Stimulated activated CD4-positive, alpha-beta T cell treated with anti-CD3 and anti-CD28 coated beads, Interleukin-4, amount 100 ng/mL, for 24 hours (primary cell): ENCODE data around the gene NEURL4.
"Not testable (repeated sequence)": the region's sequence is repeated elsewhere in the genome, so short reads cannot be mapped to it uniquely, and the experiment has no call there.

Source experiments
- DNase-seq: peaks from one replicate; pipeline ENCODE4 v3.0.0-alpha.2; 2020

Gene NEURL4

GRCh38 chr17:7346761-7347614 lies 17.9 kb upstream of the NEURL4 start:
- DNase-seq: no peak

- DNase-seq: no peak
Observed at GRCh38 chr17:7343250-7343649, 14.1 kb upstream of the NEURL4 start.

DNA sequence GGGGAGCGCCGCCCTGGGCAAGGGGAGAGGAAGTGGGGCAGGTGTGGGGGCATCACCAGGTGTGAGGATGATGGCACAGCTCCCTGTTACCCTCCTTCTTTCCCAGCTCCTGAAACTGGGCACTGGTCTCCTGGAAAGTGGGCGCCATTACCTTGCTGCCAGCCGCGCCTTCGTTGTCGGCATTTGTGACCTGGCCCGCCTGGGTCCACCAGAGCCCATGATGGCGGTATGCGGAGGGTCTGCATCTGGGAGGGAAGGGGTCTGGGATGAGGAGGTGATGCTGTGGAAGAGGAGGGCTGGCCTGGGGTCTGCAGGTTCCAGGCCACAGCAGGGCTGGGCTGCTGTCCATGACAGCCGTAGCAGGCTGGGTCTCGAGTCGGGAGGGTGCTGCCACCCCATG lies 12.7 kb upstream of the NEURL4 start:
- DNase-seq: no peak

GRCh38 chr17:7340179-7340578 lies 11.0 kb upstream of the NEURL4 start:
- DNase-seq: no peak

DNA sequence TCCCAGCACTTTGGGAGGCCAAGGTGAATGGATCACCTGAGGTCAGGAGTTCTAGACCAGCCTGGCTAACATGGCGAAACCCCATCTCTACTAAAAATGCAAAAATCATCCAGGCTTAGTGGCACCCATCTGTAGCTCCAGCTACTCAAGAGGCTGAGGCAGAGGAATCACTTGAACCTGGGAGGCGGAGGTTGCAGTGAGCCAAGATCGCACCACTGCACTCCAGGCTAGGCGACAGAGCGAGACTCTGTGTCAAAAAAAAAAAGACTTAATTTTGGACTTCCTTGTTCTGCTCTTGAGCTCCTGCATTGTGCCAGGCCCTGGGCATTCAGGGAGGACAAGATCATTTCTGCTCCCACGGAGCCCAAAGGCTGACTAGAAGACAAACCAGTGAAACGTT lies 8.5 kb upstream of the NEURL4 start:
- not testable (repeated sequence) for DNase-seq

DNA sequence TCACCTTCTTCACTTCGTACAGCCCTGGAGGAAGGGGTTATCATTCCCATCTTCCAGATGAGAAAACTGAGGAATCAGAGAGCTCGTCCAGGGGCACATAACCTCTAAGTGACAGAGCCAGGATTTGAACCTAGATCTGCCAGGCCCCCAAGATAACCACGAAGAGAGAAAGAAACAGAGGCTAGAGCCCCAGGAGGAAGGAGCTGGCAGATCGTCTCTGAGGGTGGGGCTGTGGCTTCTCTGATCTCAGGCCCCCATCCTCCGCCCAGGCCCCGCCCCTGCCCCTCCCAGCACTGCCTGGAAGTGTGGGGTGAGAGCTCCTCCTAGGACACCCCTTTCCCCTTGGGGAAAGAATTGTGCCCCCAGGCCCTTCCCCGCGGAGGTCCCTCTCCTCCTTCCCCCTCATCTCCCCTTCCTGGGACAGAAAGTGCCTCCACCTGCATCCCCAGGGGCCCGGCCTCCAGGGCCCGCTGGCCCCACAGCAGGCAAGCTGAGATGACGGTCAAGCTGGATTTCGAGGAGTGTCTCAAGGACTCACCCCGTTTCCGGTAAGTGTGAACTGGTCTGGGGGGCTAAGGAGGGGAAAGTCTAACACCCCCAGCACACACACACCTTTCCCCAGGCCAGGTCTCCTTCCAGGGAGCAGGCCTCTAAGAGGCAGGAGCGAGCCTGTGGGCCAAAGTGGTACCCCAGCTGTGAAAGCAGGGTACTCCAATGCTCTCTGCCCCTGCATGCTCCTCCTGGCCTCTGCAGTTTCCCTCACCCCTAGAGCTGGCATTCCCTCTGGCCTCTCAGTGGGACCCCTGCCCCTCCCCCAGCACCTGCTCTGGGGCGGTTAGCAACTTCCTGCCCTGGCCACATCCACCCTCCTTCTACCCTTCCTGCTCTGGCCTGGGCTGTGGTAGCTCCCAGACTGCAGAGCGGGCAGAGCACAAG lies 7.4 kb upstream of the NEURL4 start, which contains the start of gene ACAP1:
ACAP1 (plus strand) TSS at position 290 of the 936 bp plus-strand sequence; CDS start at position 496, 206 bp downstream.
- peak; percentile 84 for DNase-seq

- not testable (repeated sequence) for DNase-seq
Observed at GRCh38 chr17:7335765-7336164, 6.6 kb upstream of the NEURL4 start.

GRCh38 chr17:7334938-7335538 lies 5.9 kb upstream of the NEURL4 start:
- no peak for DNase-seq

GRCh38 chr17:7332600-7333069 lies 3.5 kb upstream of the NEURL4 start:
- DNase-seq: not testable (repeated sequence)

GRCh38 chr17:7332111-7332510 lies 3.0 kb upstream of the NEURL4 start:
- no peak for DNase-seq

DNA sequence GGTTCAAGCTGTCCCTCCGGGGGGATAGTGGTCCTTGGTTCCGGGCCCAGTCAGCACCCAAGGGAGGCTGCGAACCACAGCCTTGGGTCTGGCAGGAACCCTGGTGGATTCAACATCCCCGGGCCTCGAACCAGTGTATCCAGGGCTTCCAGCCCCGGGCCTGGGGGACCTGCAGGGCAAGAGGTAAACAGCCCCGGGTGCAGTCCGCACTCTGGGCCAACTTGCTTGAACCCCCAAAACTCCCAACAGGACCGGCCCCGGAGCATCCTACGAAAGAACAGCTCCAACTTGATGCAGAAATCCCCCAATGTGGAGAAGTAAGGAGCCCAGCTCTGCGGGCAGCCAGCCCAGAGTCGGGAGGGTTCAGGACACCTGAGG lies 1.5 kb upstream of the NEURL4 start:
- DNase-seq: no peak

DNA sequence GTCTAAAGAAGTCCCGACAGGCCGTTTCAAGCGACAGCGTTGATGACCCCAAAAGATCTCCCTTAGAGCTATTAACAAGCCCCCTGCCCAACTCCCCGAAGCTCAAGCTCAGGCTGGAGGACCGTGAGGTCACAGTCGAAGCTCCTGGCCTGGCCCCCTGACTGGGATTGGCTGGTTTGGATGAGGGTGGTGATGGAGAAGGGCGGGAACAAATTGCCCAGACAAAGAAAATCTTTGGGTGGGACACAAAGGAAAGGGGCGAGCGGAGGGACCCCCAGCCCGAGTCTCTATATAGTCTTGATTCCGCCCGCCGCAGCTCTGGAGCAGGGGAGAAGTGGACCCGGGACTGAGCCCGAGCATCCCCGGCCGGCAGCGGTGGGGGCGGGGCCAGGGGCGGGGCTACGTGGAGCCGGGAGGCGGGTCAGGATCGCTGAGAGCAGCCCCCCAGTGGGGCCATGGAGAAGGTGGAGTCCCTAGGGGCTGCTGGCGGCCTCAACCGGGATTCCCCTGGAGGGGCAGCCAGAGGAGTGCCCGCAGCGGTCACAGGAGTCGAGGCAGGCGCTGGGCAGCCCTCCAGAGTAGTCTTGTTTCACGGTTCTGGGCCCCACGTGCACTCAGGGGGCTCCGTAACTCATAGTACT lies 982 bp upstream of the NEURL4 start:
- peak; percentile 84 for DNase-seq

GRCh38 chr17:7329374-7329996 lies 350 bp upstream of the NEURL4 start:
- DNase-seq: peak; percentile 96

DNA sequence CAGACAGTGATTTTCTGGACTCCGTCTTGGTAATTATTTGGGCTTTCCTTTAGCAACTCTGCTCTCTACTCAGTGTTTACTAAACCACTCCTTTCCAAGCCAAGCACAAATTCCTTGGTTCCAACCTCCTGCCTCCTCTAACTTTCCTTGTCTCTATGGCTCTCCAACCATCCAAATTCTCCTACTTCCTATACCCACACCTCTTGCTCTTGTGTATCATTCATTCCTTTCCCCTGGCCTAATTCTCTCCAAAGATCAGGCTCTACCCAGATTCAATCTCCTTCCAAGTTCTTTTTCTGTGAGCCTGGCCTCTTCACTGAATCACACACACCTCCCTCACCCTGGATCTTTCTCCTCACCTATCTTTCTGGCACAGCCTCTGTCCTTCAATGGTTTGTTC lies 1.1 kb downstream of the NEURL4 start:
- DNase-seq: no peak

DNA sequence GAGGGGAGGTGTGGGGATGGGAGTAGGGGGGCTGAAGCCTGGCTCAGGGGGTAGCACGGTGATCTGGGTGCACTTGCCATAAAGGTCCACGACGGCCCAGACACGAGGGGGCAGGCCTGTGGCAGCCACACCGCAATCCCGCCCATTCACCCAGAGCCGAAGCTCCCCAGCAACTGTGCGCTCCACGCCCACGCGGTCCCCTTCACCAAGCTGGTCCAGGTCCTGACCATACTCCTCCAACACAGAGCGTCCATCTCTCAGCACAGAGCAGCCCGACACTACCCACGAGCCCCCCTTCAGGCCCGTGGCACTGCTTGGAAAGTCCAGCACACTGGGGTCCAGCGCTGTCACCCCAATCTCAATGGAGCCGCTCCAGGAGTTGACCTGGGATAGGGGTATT lies 1.6 kb downstream of the NEURL4 start:
- DNase-seq: no peak

DNA sequence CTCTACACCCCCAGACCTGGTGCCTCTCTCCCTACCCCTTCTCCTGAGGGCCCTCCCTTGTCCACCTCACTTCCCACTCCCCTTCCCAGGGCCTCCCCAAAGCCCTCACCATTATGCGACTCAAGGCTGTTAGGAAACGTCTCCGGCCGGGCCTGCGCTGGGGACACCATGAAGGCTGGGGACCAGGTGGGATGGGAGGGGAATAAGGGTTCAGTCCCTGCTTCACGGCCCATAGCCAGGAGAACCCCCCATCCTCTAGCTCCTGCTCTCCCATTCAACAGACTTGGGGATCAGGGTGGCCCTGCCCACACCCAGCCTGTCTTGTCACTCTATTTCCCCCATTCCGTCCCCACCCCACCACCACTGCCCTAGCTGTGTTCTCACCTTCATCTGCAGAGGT lies 2.1 kb downstream of the NEURL4 start:
- DNase-seq: no peak

- DNase-seq: no peak
Observed at GRCh38 chr17:7326186-7326585, 2.9 kb downstream of the NEURL4 start.

DNA sequence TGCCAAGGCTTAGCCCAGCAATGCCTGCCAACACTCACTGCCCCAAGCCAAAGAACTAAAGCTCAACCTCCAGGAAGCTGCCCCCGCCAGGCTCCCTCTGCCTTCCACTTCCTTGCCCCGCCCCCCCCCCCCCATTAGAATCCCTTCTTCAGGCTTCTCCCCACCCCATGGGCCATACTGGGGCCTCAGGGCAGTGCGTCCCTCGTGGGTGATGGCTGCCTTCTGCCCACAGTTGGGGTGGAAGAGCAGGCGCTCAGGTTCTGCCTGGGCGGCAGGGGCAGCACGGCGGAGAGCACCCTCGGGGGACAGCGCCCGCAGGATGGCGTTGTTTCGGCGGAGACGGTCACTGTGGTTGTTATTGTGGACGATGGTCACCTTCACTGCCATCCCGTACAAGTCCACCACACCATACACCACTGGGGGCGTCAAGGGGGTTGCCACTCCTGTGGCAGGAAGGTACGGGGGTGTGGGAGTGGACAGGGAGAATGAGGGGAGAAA lies 4.1 kb downstream of the NEURL4 start:
- no peak for DNase-seq

DNA sequence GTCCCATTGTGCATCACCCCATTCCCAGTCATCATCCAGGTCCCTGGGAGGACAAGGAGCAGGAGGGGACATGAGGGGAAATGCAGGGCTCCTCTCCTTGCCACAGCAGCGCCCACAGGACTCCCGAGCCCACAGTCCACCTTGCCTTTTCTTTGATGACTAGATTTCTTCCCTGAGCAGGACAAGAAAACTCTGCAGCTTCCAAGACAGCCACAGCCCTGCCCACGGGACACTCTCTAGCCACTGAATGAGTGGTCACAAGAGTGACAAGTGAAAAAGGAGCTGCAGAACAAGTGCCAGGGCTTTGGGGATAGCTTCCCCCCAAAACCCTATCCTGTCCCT lies 4.7 kb downstream of the NEURL4 start:
- no peak for DNase-seq

DNA sequence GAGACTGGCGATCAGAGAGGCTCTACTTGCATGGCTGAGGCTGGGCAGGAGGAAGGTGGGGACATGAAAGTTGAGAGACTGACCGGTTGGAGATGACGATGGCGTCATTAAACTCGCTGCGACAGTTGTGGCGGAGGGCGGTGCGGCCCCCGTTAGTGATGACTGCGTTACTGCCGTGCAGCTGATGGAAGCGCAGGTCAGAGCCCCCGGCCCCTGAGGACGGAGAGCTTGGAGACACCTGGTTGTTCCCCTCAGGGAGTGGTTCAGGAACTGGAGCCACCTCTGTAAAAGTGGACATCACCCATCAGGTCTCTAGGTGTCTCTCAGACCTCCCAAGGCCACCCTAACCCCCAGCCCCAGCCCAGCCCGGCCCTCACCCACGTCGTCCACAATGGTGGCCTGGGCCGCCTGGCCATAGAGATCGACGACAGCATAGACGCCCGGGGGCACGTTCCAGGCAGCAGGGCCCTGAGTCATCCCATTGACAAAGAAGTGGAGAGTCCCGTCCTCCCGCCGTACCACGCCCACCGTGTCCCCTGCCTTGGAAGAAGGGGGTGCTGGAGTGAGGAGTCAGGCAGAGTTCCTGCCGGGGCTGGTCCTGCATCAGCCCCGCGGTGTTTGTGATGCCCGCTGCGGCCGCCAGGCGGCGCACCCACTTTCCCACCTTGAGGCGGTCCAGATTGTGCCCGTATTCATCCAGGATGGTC lies 5.3 kb downstream of the NEURL4 start:
- DNase-seq: peak; percentile 66

DNA sequence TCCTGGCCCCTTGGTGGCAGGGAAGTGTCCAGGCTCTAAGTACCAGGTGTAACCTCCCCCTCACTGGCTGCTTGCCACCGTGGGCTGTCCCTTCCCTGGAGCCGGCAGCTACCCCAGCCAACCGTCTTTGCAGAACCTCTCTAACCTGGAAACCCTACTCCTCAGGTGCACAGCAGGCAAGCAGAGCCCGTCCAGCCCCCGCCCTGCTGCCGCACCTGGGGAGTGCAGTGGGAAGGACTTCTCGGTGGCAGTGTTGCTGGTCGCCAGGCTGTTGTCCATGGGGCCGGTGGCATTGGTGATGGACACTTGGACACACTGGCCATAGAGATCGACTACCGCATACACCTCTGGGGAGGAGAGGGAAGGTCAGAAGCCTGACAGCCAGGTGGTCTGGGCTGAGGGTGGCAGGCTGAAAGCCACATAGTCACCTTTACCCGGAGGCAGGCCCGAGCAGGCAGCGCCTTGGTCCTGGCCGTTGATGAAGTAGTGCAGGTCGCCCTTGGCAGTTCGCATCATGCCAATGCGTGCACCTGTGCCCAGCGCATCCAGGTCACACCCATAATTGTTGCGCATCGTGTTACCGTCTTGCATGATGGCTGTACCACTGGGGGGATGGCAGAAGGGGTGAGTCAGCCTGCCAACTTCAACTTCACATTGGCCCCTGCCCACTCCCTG lies 6.5 kb downstream of the NEURL4 start:
- DNase-seq: no peak
